ENCODE results near the gene PLAAT3.
"Not testable (repeated sequence)": the region's sequence is repeated elsewhere in the genome, so short reads cannot be mapped to it uniquely, and the experiment has no call there.

PLAAT3 gene

GRCh38 chr11:63614136-63614671, at the start of gene PLAAT3:
Gene PLAAT3 (minus strand): TSS chr11:63614433. CDS start chr11:63614014, 419 bp downstream.
- no peak for DNase-seq

GRCh38 chr11:63663809-63664208, 49.6 kb upstream of the PLAAT3 start:
- no peak for DNase-seq

- DNase-seq: no peak
Measured at GRCh38 chr11:63660972-63661371, 46.7 kb upstream of the PLAAT3 start.

- DNase-seq: no peak
Measured at GRCh38 chr11:63652671-63653070, 38.4 kb upstream of the PLAAT3 start.

GRCh38 chr11:63643205-63643604, 29.0 kb upstream of the PLAAT3 start:
- no peak for DNase-seq

GRCh38 chr11:63641727-63642126, 27.5 kb upstream of the PLAAT3 start:
- no peak for DNase-seq

GRCh38 chr11:63639199-63639832, 25.1 kb upstream of the PLAAT3 start:
- no peak for DNase-seq

- DNase-seq: not testable (repeated sequence)
Measured at GRCh38 chr11:63638436-63638835, 24.2 kb upstream of the PLAAT3 start.

GRCh38 chr11:63635762-63636465, 21.7 kb upstream of the PLAAT3 start:
- peak; percentile 69 for DNase-seq

GRCh38 chr11:63629426-63629825, 15.2 kb upstream of the PLAAT3 start:
- no peak for DNase-seq

- DNase-seq: no peak
Measured at GRCh38 chr11:63623513-63624140, 9.4 kb upstream of the PLAAT3 start.

GRCh38 chr11:63622323-63622722, 8.1 kb upstream of the PLAAT3 start:
- no peak for DNase-seq

GRCh38 chr11:63621071-63621470, 6.8 kb upstream of the PLAAT3 start:
- no peak for DNase-seq

- DNase-seq: no peak
Measured at GRCh38 chr11:63619967-63620366, 5.7 kb upstream of the PLAAT3 start.

- not testable (repeated sequence) for DNase-seq
Measured at GRCh38 chr11:63617686-63618085, 3.5 kb upstream of the PLAAT3 start.

GRCh38 chr11:63616953-63617352, 2.7 kb upstream of the PLAAT3 start:
- DNase-seq: no peak

GRCh38 chr11:63613517-63614135, 607 bp downstream of the PLAAT3 start:
- peak; percentile 5 for DNase-seq

- DNase-seq: no peak
Measured at GRCh38 chr11:63612181-63612580, 2.1 kb downstream of the PLAAT3 start.

GRCh38 chr11:63611395-63611747, 2.9 kb downstream of the PLAAT3 start:
- DNase-seq: no peak

- no peak for DNase-seq
Measured at GRCh38 chr11:63610604-63611394, 3.4 kb downstream of the PLAAT3 start.

GRCh38 chr11:63609971-63610580, 4.2 kb downstream of the PLAAT3 start:
- no peak for DNase-seq

GRCh38 chr11:63609536-63609935, 4.7 kb downstream of the PLAAT3 start:
- DNase-seq: no peak
